RPMI7951 (cell line): ENCODE data around the gene PGRMC2. TPM values are rescaled to one million over a fixed set of nuclear protein-coding genes. Genes with fewer than 3 reads are reported as not detected.

Source experiments
- DNase-seq: peaks from one replicate; pipeline ENCODE4 v3.0.0-alpha.2; 2012; ENCODE audit warnings: low read depth
- total RNA-seq: library from RNA; depleted of rRNA; stranded (reverse); fragments of >200 nt; shearing (Covaris generic); gene quantifications from 2 replicates; pipeline ENCODE4 v1.2.3, GENCODE V29; 2014

The PGRMC2 gene
- total RNA-seq, 1 experiment from 2014 or later: 15.6 TPM

GRCh38 chr4:128299848-128300247 is 12.2 kb upstream of the PGRMC2 start:
- no peak for DNase-seq

- DNase-seq: no peak
Observed at GRCh38 chr4:128298852-128299251, 11.2 kb upstream of the PGRMC2 start.

DNA sequence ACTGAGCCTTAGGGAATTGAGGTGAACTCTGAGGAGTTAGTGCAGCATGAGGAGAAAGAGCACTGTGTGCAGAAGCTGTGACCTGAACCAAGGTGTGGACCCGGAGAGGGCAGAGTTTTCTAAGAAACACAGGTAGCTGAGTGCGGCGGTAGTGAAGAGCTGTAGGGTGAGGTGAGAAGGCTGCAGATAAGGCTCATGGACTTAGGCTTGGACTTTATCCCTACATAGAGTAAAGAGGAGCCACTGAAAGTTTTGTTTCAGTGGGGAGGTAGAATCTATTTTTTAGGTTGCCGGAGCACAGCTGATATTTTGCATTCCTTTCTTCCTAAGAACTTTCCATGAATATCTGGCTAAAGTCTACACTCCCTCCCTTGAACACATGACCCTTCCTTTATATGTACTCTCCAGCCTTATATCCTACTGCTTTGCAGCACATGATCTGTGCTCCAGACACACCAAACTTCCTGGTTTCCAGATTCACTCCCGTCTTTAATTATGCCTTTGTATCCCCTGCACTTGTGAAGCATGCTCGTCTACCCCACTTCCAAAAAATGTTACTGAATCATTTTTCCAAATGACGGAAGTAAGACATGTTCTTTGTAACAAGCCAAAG is 10.6 kb upstream of the PGRMC2 start:
- no peak for DNase-seq

DNA sequence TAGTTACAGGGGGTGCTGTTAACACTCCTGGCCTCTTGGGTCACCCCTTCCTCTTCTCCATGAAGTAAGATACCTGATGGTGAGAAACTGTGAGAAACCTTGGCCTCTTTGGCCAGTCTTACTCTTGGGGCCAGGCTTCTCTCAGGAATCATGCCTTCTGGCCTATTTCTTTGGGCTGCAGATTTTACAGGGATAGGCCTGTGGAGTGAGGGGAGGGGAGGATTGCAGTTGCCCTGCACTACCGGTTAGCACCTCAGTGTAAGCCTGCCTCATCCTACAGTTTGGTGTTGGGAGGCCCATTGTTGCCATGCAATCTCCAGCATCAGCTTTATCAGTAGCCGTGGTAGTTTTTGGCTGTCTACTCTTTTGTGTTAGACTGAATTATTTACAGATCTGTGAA is 7.6 kb upstream of the PGRMC2 start:
- DNase-seq: no peak

GRCh38 chr4:128294464-128294863 is 6.9 kb upstream of the PGRMC2 start:
- no peak for DNase-seq

DNA sequence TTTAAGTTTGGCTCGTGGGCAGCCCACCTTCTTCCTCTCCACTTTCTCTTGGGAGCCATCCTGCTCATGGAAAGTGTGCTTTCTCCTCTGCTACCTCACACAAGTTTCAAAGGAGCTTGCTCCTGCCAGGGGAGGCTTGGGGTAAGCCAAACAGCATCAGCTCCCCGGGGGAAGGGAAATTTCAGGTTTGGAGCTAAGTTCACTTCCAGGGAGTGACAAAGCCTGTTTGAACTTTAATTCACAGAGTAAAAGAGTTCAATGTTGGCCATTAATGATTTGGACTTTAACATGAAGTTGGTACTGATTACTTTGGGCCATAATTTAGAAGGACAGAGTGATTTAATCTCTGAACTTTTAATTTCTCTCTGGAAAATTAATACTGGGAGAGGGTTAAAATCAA is 4.7 kb upstream of the PGRMC2 start:
- DNase-seq: no peak

DNA sequence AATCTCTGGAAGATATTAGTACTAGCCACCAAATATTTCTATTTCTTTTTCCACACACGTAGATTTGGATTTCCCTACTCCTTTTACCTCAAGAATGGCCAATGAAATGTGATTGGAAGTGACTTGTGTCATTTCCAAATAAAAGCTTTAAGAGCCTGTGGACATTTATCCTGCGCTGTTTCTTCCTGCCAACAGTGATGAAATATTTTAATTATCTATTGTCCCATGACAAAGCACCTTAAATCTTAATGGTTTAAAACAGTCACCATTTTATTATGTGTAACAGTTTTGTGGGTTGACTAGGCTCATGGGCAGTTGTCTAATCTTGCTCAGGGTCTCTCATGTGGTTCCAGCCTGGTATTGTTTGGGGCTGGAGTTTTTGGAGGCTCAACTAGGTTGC is 3.5 kb upstream of the PGRMC2 start:
- DNase-seq: no peak

- DNase-seq: no peak
Observed at GRCh38 chr4:128290526-128290925, 2.9 kb upstream of the PGRMC2 start.

- DNase-seq: no peak
Observed at GRCh38 chr4:128289523-128290158, 2.0 kb upstream of the PGRMC2 start.

DNA sequence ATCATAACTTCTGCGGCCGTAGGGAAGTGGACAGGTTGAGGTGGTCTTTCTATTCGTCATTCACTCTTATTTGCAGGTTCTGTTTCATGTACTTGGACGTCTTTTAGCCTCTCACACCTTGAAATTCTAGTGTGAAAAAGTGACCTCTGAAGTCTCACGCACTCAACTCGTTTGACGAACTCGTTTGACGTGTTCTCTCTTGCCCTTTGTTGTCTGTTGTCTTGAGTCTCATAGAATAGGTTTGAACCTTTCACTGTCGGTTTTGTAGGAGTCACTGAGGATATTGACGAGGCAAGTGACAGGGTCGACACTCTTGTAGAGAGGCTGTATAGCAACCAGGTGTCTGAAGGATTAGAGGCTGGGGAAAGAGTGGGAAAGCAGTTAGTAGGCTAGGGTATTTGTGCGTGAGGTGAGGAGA is 1.1 kb upstream of the PGRMC2 start:
- no peak for DNase-seq

DNA sequence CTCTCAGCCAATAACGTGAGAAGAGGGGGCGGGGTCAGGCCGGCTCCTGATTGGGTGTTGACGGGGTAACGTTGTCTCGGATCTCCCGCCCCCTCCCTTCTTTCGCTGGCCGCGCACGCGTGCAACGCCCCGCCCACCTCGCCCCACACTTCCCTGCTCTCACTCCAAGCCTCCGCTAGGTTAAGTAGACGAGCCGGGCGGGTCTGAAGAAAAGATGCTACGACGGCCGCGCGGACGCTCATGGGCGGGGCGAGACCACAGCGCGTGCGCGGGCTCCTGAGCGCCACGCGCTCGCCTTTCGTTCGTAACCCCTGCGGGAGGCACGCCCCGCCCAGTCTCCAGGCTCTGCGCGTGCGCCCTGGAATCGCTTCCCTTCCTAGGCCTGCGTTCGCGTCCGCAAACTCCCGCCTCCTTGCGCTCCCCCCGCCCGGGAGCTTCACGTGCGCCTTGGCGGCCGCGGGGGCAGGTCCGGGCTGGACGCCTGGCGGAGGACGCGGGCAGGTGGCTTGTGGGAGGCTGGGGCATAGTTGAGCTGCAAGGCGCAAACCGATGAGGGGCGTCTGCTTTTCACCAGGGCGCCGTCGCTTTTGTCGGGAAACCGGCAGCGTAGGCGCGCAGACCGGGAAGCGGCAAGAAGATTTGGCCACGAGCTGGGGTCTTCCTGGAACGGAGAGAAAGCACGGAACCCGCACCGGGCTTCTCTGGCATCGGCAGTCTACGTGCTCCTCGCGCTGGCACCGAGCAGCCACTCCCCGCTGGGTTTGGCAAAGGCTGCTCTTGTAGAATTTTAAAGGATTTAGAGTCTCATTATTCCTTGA is 467 bp upstream of the PGRMC2 start:
- DNase-seq: peak; percentile 96

DNA sequence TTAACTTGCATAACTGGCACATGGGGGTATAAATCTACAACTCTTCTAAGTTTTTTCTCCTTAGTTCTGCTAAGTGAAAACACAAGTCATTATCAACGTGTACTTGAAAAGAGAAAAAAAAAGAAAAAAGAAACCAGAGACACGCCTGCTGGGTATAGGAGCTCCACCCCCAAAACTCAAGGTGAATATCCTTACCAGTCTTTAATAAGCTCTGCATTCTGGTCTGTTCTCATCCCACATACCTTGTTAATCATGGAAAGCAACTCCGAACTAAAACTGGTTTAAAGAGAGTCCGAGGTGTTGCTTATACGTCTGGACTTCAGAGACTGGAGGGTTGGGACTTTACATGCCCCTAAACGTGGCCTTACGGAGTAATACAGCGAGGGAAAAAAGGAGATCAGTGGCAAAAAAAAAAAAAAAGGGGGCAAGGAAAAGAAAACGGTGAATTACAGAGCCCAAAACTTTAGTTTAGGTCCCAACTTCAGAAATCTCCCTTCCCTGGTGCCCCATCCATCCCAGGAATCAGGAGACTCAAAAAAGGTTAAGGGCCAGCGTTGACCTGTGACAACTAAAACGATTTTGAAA is 1.0 kb downstream of the PGRMC2 start:
- DNase-seq: peak; percentile 26

GRCh38 chr4:128285085-128285997 is 2.3 kb downstream of the PGRMC2 start:
- no peak for DNase-seq

GRCh38 chr4:128284317-128284716 is 3.3 kb downstream of the PGRMC2 start:
- DNase-seq: no peak

GRCh38 chr4:128283071-128283470 is 4.5 kb downstream of the PGRMC2 start:
- no peak for DNase-seq

DNA sequence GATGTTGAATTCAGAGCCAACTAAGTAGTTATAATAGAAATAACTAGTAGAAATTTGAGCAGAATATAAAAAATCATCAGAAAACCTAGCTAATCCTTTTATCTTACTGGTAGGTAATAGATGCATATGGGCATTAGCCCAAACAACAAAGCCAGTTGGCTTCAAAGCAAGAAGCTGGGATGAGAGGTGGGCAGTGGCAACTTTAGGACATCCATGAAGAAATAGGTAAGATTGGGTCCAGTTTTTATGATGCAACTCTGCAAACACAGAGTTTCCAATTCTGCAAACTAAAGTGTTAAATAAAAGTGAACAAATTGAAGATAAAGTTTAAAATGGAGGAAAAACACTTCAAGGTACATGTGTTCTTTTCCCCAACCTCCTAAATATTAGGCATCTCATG is 5.1 kb downstream of the PGRMC2 start:
- DNase-seq: no peak

- DNase-seq: no peak
Observed at GRCh38 chr4:128281354-128281753, 6.3 kb downstream of the PGRMC2 start.

DNA sequence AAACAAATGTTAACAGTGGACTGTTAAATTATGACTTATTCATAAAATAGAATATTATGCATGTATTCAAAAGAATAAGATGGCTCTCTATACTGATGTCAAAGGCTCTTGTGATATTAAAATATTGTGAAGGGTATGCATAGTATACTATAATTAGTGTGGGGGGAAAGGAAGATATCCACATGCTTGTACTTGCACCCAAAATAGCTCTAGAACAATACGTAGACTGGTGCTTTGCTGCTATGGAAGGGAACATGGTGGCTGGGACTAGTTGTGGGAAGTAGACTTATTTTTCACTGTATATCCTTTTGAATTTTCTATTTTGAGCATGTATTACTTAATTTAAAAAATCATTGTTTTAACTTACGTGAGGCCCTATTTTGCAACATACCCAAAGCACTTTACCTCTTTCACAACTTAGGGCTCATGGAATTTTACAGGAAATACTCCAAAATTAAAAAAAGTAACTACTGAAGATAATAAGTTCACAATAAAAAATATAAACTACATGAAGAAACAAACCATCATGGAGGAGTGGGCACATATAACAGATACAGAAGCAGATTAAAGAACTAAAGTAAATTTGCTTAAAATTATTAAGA is 7.9 kb downstream of the PGRMC2 start:
- DNase-seq: no peak

DNA sequence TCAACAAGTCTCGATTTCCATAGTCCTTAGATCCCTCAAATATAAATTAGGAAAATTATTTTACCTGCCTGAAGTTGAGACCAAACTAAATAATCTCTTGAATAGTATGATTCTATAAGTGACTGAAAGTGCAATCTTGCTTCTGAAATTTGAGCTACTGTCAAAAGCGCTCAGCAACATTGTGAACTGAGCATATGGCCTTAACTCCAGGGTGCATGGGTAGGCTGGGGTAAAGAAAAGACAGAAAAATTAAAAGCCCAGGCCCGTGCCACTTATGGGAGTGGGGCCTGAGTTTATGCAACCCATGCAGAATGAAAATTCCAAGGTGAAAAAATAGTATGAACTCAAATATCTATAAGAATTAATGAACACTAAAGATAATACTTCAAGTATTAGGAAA is 9.8 kb downstream of the PGRMC2 start:
- no peak for DNase-seq

DNA sequence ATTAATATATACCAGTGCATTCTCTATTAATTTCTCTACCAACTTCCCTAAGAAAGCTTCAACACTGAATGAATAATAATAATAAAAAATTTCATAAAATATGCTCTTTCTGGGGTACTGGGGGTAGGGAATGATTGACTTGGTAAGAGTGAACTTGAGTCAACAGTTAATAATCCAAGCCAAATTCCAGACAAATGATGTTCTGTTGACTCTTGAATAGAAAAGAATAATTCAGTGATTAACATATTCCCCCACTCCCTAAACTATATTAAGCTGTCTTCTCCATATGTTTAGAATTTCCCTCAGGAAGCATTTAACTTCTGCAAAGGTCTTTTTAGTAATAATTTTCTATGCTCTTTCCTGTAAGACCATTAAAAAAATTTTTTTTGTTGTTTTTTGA is 12.3 kb downstream of the PGRMC2 start:
- DNase-seq: no peak

GRCh38 chr4:128271551-128271950 is 16.1 kb downstream of the PGRMC2 start:
- no peak for DNase-seq
